Neural cell (in vitro differentiated cells): ENCODE data around the gene DNAJC27.

Source experiments
- EP300 ChIP-seq: fragments of 450-650 bp; conservative IDR thresholded peaks from 2 replicates; pipeline ENCODE4 v1.6.1; 2014; ENCODE audit warnings: antibody characterized with exemption, mild to moderate bottlenecking, moderate library complexity; ENCODE audit not compliant: poor library complexity, severe bottlenecking
- EZH2 ChIP-seq: fragments of 200-600, 300-800 bp; shearing (Covaris generic), sonication (generic); IDR thresholded peaks from 2 replicates; pipeline ENCODE4 v1.6.1; 2014; ENCODE audit warnings: antibody characterized with exemption, low read length, borderline replicate concordance, mild to moderate bottlenecking; ENCODE audit not compliant: insufficient read depth, poor library complexity, severe bottlenecking
- POLR2AphosphoS5 ChIP-seq: IDR thresholded peaks from 2 replicates; pipeline ENCODE4 v1.6.1; 2012
- REST ChIP-seq: IDR thresholded peaks from 2 replicates; pipeline ENCODE4 v1.6.1; 2012; ENCODE audit warnings: borderline replicate concordance
- SMC3 ChIP-seq: fragments of 450-650 bp; conservative IDR thresholded peaks from 2 replicates; pipeline ENCODE4 v1.6.1; 2014; ENCODE audit warnings: antibody characterized with exemption, mild to moderate bottlenecking, moderate library complexity; ENCODE audit not compliant: poor library complexity
- TAF1 ChIP-seq: IDR thresholded peaks from 2 replicates; pipeline ENCODE4 v1.6.1; 2012; ENCODE audit warnings: low read depth
- TF ChIP-seq, protein P1 (sequence below): fragments of 450-650 bp; IDR thresholded peaks from 2 replicates; pipeline ENCODE4 v1.5.1; 2014; ENCODE audit warnings: antibody characterized with exemption, mild to moderate bottlenecking, moderate library complexity; ENCODE audit not compliant: poor library complexity, severe bottlenecking

- TF ChIP-seq, protein P1, sequence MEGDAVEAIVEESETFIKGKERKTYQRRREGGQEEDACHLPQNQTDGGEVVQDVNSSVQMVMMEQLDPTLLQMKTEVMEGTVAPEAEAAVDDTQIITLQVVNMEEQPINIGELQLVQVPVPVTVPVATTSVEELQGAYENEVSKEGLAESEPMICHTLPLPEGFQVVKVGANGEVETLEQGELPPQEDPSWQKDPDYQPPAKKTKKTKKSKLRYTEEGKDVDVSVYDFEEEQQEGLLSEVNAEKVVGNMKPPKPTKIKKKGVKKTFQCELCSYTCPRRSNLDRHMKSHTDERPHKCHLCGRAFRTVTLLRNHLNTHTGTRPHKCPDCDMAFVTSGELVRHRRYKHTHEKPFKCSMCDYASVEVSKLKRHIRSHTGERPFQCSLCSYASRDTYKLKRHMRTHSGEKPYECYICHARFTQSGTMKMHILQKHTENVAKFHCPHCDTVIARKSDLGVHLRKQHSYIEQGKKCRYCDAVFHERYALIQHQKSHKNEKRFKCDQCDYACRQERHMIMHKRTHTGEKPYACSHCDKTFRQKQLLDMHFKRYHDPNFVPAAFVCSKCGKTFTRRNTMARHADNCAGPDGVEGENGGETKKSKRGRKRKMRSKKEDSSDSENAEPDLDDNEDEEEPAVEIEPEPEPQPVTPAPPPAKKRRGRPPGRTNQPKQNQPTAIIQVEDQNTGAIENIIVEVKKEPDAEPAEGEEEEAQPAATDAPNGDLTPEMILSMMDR = no peak
- TF ChIP-seq SMC3 = no peak
- no peak for TF ChIP-seq POLR2AphosphoS5
- no peak for TF ChIP-seq REST
- TF ChIP-seq EP300 = no peak
- no peak for TF ChIP-seq TAF1
- TF ChIP-seq EZH2 = no peak
Observed at GRCh38 chr2:24893934-24894333, 77.8 kb downstream of the DNAJC27 start.
